GM08714 (cell line): Measurements from ENCODE around the gene DNAJB9.

ENCODE experiments used
- H3K4me3 ChIP-seq: fragments of 200-500 bp; sonication (Bioruptor generic); 2 replicates; pipeline ENCODE4 v1.5.1; 2014; ENCODE audit warnings: mild to moderate bottlenecking, low read length, inconsistent platforms
- ZNF274 ChIP-seq: IDR thresholded peaks from 2 replicates; pipeline ENCODE4 v1.6.1; 2012; ENCODE audit warnings: mild to moderate bottlenecking, low read depth, low read length

Gene DNAJB9

GRCh38 chr7:108613147-108613948 lies 43.7 kb downstream of the DNAJB9 start:
- no peak overlapping the region for H3K4me3 ChIP-seq

DNA sequence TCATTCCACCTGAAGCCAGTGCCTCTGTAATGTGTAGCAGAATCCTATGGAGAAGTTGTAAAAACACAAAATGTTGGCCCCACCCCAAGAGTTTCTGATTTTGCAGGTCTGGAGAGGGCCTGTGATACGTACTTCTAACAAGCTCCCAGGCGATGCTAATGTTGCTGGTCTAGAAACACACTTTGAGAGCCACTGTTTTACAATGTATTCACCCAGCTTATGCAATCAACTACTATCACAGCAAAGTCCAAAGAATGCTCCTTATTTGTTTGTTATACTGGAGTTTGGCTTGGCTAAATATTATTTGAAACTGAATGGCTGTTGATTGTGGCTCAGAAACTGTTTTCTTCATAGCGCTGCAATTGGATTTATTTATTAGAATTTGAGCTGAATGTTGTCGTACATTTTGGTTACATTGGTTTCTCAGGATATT lies 44.3 kb downstream of the DNAJB9 start:
- TF ChIP-seq ZNF274, result no peak
- no peak overlapping the region for H3K4me3 ChIP-seq

More at GRCh38 chr7:108613147-108613948, 43.7 kb downstream of the DNAJB9 start:
- TF ChIP-seq ZNF274, result no peak

GRCh38 chr7:108614896-108615295 lies 45.2 kb downstream of the DNAJB9 start:
- no peak overlapping the region for H3K4me3 ChIP-seq
- no peak for TF ChIP-seq ZNF274

GRCh38 chr7:108618056-108618455 lies 48.4 kb downstream of the DNAJB9 start:
- no peak for TF ChIP-seq ZNF274
- no peak overlapping the region for H3K4me3 ChIP-seq

- TF ChIP-seq ZNF274, result no peak
- H3K4me3 ChIP-seq, result no peak overlapping the region
Observed at GRCh38 chr7:108623220-108623619, 53.5 kb downstream of the DNAJB9 start.
